ENCODE measurements around the gene FAT1. TPM values are rescaled to one million over a fixed set of nuclear protein-coding genes. Genes with fewer than 3 reads are reported as not detected.

Gene FAT1
- total RNA-seq, 6 experiments from 2014 or later: 32.9 to 173 (median 69.7) TPM

DNA sequence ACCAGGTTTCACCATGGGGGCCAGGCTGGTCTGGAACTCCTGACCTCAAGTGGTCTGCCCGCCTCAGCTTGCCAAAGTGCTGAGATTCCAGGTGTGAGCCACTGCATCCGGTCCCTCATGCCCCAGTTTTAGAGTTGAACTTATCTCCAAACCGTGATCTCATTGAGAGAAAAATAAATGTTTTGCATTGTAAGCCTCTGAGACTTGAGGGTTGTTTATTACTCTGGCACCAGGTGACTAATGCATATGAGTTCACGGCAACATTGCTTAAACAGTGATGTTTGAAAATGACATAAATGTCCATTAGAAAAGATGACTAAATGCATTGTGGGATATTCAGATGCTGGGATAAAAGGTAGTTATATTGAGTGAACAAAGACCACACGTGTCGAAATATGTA is 22.9 kb upstream of the FAT1 start:
- Histone ChIP-seq H3K9me3 (no peaks in the 10 kb centered on the region), H3K36me3 (no peaks in the 10 kb centered on the region), H3K4me1 (no peaks in the 10 kb centered on the region), H3K27me3 (no peaks in the 10 kb centered on the region), H3K4me3 (no peak overlapping the region), H3K27ac (no peak overlapping the region)
- intact Hi-C loops (cut with DNase I): no loop called here
- ATAC-seq (no peak), DNase-seq (no peak)
- no peak for TF ChIP-seq POLR2A (IDR thresholded peaks at IDR 0.05)
- TF ChIP-seq, protein P1, sequence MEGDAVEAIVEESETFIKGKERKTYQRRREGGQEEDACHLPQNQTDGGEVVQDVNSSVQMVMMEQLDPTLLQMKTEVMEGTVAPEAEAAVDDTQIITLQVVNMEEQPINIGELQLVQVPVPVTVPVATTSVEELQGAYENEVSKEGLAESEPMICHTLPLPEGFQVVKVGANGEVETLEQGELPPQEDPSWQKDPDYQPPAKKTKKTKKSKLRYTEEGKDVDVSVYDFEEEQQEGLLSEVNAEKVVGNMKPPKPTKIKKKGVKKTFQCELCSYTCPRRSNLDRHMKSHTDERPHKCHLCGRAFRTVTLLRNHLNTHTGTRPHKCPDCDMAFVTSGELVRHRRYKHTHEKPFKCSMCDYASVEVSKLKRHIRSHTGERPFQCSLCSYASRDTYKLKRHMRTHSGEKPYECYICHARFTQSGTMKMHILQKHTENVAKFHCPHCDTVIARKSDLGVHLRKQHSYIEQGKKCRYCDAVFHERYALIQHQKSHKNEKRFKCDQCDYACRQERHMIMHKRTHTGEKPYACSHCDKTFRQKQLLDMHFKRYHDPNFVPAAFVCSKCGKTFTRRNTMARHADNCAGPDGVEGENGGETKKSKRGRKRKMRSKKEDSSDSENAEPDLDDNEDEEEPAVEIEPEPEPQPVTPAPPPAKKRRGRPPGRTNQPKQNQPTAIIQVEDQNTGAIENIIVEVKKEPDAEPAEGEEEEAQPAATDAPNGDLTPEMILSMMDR (IDR thresholded peaks at IDR 0.05): no peak
- WGBS (ENCODE audit: insufficient coverage, low coverage, low lambda C conversion rate, missing lambda C conversion rate): 89% methylated on average over 6 of the region's 6 CpGs

- intact Hi-C loops (cut with DNase I): no loop called here
- no peak for DNase-seq
- no peak for TF ChIP-seq POLR2A (IDR thresholded peaks at IDR 0.05)
- TF ChIP-seq, protein P1 (IDR thresholded peaks at IDR 0.05): no peak
- Histone ChIP-seq H3K27ac (no peak overlapping the region), H3K4me3 (no peak overlapping the region), H3K36me3 (no peaks in the 10 kb centered on the region), H3K27me3 (no peaks in the 10 kb centered on the region), H3K9me3 (no peaks in the 10 kb centered on the region), H3K4me1 (no peaks in the 10 kb centered on the region)
- no peak for ATAC-seq
- WGBS (ENCODE audit: insufficient coverage, low coverage, low lambda C conversion rate, missing lambda C conversion rate): 71% methylated on average over 10 of the region's 10 CpGs
Measured at GRCh38 chr4:186743261-186743660, 19.6 kb upstream of the FAT1 start.

GRCh38 chr4:186740822-186741221 is 17.2 kb upstream of the FAT1 start:
- Histone ChIP-seq H3K27ac (no peak overlapping the region), H3K4me3 (no peak overlapping the region), H3K9me3 (no peaks in the 10 kb centered on the region), H3K27me3 (no peaks in the 10 kb centered on the region), H3K36me3 (no peaks in the 10 kb centered on the region), H3K4me1 (no peaks in the 10 kb centered on the region)
- WGBS (ENCODE audit: insufficient coverage, low coverage, low lambda C conversion rate, missing lambda C conversion rate): 82% methylated on average over 6 of the region's 6 CpGs
- no peak for TF ChIP-seq POLR2A (IDR thresholded peaks at IDR 0.05)
- intact Hi-C loops (cut with DNase I): no loop called here
- no peak for DNase-seq
- ATAC-seq: no peak

DNA sequence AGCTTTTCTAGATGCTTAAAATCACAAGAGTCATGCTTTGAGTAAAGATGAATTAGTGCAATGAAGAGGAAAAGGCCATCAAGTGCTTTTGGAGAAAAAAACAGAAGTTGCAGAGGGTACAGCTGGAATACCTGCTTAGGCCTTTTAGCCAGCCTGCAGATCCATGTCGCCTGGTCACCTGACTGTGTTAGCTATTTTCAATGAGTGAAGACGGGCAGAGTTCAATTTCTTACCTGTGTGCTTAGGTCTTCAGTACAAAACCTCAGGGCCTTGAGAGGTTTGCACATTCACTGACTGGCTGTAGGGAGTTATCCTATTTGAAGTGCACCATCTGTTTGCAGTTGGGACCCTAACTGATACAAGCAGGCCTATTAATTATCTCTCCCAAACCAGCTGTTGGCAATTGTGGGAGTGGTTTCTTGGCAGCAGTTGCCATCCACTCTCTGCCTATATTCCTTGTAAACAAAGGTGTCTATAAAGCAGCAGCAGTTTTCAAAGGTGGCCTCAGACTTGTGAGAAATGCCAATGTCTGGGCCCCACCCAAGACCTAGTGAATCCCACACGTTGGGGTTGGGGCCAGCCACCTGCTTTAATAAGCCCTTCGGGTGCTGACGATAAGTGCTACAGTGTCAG is 16.3 kb upstream of the FAT1 start:
- Histone ChIP-seq H3K27ac (no peak overlapping the region), H3K4me3 (no peak overlapping the region), H3K4me1 (no peaks in the 10 kb centered on the region), H3K36me3 (no peaks in the 10 kb centered on the region), H3K27me3 (no peaks in the 10 kb centered on the region), H3K9me3 (no peaks in the 10 kb centered on the region)
- 82% methylated on average over 5 of the region's 5 CpGs for WGBS (ENCODE audit: insufficient coverage, low coverage, low lambda C conversion rate, missing lambda C conversion rate)
- DNase-seq (no peak), ATAC-seq (no peak)
- intact Hi-C loops (cut with DNase I): no loop called here
- no peak for TF ChIP-seq POLR2A (IDR thresholded peaks at IDR 0.05)
- TF ChIP-seq, protein P1 (IDR thresholded peaks at IDR 0.05): no peak

GRCh38 chr4:186739317-186739716 is 15.7 kb upstream of the FAT1 start:
- ATAC-seq (no peak), DNase-seq (no peak)
- no peaks in the 10 kb centered on the region for H3K4me1 ChIP-seq
- H3K36me3 ChIP-seq: no peaks in the 10 kb centered on the region
- H3K9me3 ChIP-seq: no peaks in the 10 kb centered on the region
- H3K27ac ChIP-seq: no peak overlapping the region
- TF ChIP-seq, protein P1 (IDR thresholded peaks at IDR 0.05): no peak
- TF ChIP-seq POLR2A (IDR thresholded peaks at IDR 0.05): no peak
- intact Hi-C loops (cut with DNase I): no loop called here
- WGBS (ENCODE audit: insufficient coverage, low coverage, low lambda C conversion rate, missing lambda C conversion rate): 96% methylated on average over 6 of the region's 9 CpGs
- no peaks in the 10 kb centered on the region for H3K27me3 ChIP-seq
- H3K4me3 ChIP-seq: no peak overlapping the region

All from right lobe of liver (tissue), 6 donors.